ENCODE data around the gene FBXL17. TPM values are rescaled to one million over a fixed set of nuclear protein-coding genes. Genes with fewer than 3 reads are reported as not detected.
A peak's percentile ranks its signal among the peaks of the same experiment; 100 is the strongest.

The FBXL17 gene
- total RNA-seq, 1 experiment from 2014 or later, result 18.2 TPM

DNA sequence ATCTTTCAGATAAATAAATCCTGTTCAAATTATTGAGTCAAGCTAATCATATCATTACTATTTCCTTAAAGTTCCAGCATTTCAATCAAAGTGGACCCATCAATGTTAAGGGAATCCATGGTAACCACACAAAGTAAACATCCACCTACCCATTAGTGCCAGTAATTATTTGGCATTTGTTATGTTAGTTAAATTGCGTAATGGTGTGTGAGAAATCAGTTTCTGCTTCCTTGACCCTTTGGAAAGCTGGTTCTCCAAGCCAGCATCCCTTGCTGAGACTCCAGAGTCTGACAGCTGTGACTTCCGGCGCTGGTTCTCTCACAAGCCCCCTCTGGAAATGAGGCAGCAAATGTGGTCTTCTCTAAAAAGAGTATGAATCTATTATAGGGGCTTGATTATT, 402.6 kb downstream of the FBXL17 start:
- ChIA-PET POLR2A (no interaction called here), CTCF (no interaction called here)
- Mint-ChIP-seq H3K36me3 (ENCODE audit: insufficient read depth, unreplicated experiment) (no peaks in the 10 kb centered on the region), H3K9me3 (ENCODE audit: unreplicated experiment) (no peaks in the 10 kb centered on the region), H3K4me1 (ENCODE audit: insufficient read depth, unreplicated experiment) (no peaks in the 10 kb centered on the region), H3K27ac (ENCODE audit: low read depth, unreplicated experiment) (no peak overlapping the region), H3K4me3 (ENCODE audit: unreplicated experiment) (no peak overlapping the region), H3K27me3 (ENCODE audit: insufficient read depth, unreplicated experiment) (no peaks in the 10 kb centered on the region)
- BruUV-seq (replicated peaks), result no TSS peak
- intact Hi-C loops (cut with micrococcal nuclease), result no loop called here
- DNase-seq (ENCODE audit: unreplicated experiment), result peak; percentile 47
- TF ChIP-seq, protein P1, sequence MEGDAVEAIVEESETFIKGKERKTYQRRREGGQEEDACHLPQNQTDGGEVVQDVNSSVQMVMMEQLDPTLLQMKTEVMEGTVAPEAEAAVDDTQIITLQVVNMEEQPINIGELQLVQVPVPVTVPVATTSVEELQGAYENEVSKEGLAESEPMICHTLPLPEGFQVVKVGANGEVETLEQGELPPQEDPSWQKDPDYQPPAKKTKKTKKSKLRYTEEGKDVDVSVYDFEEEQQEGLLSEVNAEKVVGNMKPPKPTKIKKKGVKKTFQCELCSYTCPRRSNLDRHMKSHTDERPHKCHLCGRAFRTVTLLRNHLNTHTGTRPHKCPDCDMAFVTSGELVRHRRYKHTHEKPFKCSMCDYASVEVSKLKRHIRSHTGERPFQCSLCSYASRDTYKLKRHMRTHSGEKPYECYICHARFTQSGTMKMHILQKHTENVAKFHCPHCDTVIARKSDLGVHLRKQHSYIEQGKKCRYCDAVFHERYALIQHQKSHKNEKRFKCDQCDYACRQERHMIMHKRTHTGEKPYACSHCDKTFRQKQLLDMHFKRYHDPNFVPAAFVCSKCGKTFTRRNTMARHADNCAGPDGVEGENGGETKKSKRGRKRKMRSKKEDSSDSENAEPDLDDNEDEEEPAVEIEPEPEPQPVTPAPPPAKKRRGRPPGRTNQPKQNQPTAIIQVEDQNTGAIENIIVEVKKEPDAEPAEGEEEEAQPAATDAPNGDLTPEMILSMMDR (IDR thresholded peaks at IDR 0.05; ENCODE audit: unreplicated experiment), result no peak

DNA sequence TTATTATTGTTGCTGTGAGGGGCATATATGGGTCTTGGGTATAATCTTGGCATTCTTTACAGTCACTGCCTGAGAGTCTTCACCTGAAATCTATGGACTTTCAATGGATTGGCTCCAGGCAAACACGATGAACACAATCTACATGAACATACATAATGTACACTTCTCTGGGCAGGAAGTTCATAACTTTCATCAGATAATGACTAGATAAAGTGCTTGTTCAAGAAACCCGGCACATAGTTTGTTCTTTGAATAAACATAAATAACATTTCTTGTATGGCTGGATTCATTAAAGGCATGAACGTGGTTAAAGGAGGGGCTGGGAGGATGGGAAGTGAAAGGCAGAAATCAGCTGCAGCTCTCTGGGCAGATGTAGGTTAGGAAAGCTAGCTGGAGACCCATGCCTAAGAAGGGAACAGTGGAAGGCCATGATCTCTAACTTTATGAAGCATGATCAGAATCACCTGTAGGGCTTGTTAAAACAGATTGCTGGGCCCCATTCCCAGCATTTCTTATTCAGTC, 404.3 kb downstream of the FBXL17 start:
- TF ChIP-seq, protein P1 (IDR thresholded peaks at IDR 0.05; ENCODE audit: unreplicated experiment), result no peak
- intact Hi-C loops (cut with micrococcal nuclease), result no loop called here
- ChIA-PET POLR2A (interaction anchor here (0.5 kb wide), 1 partner anchor 412 kb away, joined by 3 read pairs; no protein-coding TSS in a partner anchor), CTCF (no interaction called here)
- H3K4me3 Mint-ChIP-seq (ENCODE audit: unreplicated experiment), result no peak overlapping the region
- H3K4me1 Mint-ChIP-seq (ENCODE audit: insufficient read depth, unreplicated experiment), result no peaks in the 10 kb centered on the region
- no peaks in the 10 kb centered on the region for H3K27me3 Mint-ChIP-seq (ENCODE audit: insufficient read depth, unreplicated experiment)
- no peaks in the 10 kb centered on the region for H3K9me3 Mint-ChIP-seq (ENCODE audit: unreplicated experiment)
- BruUV-seq (replicated peaks), result no TSS peak
- H3K36me3 Mint-ChIP-seq (ENCODE audit: insufficient read depth, unreplicated experiment), result no peaks in the 10 kb centered on the region
- DNase-seq (ENCODE audit: unreplicated experiment), result no peak
- H3K27ac Mint-ChIP-seq (ENCODE audit: low read depth, unreplicated experiment), result peak overlapping the region; percentile 22

DNA sequence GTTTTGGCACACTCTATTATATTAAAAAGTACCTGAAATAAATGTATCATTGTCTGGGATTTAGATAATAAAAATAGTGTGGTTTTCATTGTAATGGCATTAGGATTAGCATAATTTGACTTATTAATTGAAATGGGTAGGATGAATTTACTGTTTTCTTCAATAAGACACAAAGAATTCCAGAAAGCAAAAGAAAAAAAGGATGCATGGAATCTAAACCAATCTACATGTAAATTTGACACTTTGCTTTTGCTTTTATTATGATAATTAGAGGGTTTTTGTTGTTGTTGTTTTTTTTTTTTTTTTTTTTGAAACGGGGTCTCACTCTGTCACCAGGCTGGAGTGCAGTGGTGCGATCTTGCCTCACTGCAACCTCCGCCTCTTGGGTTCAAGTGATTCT, 406.3 kb downstream of the FBXL17 start:
- Mint-ChIP-seq H3K27me3 (ENCODE audit: insufficient read depth, unreplicated experiment) (no peaks in the 10 kb centered on the region), H3K4me1 (ENCODE audit: insufficient read depth, unreplicated experiment) (no peaks in the 10 kb centered on the region), H3K9me3 (ENCODE audit: unreplicated experiment) (no peaks in the 10 kb centered on the region), H3K4me3 (ENCODE audit: unreplicated experiment) (no peak overlapping the region), H3K27ac (ENCODE audit: low read depth, unreplicated experiment) (no peak overlapping the region), H3K36me3 (ENCODE audit: insufficient read depth, unreplicated experiment) (no peaks in the 10 kb centered on the region)
- TF ChIP-seq, protein P1 (IDR thresholded peaks at IDR 0.05; ENCODE audit: unreplicated experiment), result no peak
- no peak for DNase-seq (ENCODE audit: unreplicated experiment)
- intact Hi-C loops (cut with micrococcal nuclease), result no loop called here
- ChIA-PET POLR2A (no interaction called here), CTCF (interaction anchor here (0.6 to 0.7 kb wide), 2 partner anchors 22 to 131 kb away, joined by 3 read pairs; no protein-coding TSS in a partner anchor)
- BruUV-seq (replicated peaks), result no TSS peak

- no peak for DNase-seq (ENCODE audit: unreplicated experiment)
- intact Hi-C loops (cut with micrococcal nuclease), result no loop called here
- ChIA-PET POLR2A (interaction anchor here (1.2 kb wide), 1 partner anchor 8 kb away, joined by 4 read pairs; no protein-coding TSS in a partner anchor), CTCF (no interaction called here)
- no peak overlapping the region for H3K27ac Mint-ChIP-seq (ENCODE audit: low read depth, unreplicated experiment)
- no peaks in the 10 kb centered on the region for H3K36me3 Mint-ChIP-seq (ENCODE audit: insufficient read depth, unreplicated experiment)
- no peaks in the 10 kb centered on the region for H3K9me3 Mint-ChIP-seq (ENCODE audit: unreplicated experiment)
- H3K27me3 Mint-ChIP-seq (ENCODE audit: insufficient read depth, unreplicated experiment), result no peaks in the 10 kb centered on the region
- BruUV-seq (replicated peaks), result no TSS peak
- no peak overlapping the region for H3K4me3 Mint-ChIP-seq (ENCODE audit: unreplicated experiment)
- H3K4me1 Mint-ChIP-seq (ENCODE audit: insufficient read depth, unreplicated experiment), result peaks cover 16% of the 10 kb centered on the region
- TF ChIP-seq, protein P1 (IDR thresholded peaks at IDR 0.05; ENCODE audit: unreplicated experiment), result no peak
These were observed 410.1 kb downstream of the FBXL17 start for GRCh38 chr5:107971846-107972245.
